Fibroblast of skin of left quadriceps (primary cell): ENCODE results near the gene ADK.
"Not testable (repeated sequence)": the region's sequence is repeated elsewhere in the genome, so short reads cannot be mapped to it uniquely, and the experiment has no call there.

ENCODE experiments used
- DNase-seq, 2 experiments: peaks; one replicate each; pipeline ENCODE4 v3.0.0-alpha.2; 2013; ENCODE audit warnings: low read depth in 2 of 2

The ADK gene

DNA sequence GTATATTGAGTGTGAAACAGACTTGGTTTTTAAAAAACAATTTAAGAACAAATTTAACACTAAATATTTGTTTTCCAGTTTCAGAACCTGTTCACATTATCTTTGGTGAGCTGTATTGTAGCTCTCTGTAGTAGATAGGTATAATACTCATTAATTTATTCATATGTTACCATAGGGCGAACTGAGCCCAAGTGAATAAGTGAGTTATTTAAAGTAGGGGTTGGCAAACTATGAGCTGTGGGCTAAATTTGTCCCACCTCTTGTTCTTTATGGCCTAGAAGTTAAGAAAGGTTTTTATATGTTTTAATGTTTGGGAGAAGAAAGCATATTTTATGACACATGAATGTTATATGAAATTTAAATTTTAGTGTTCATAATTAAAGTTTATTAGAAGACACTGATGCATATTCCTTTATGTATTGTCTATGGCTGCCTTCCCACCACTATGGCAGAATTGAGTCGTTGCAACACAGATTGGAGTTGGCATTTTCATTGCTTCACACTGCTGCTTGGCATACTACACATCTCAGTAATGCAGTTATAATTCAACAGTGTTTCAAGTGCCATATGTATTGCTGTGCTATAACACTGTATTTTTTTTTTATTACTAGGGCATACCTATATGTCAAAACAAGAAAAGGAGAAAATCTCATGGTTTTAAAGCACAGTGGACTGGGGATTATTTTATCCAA lies 146.5 kb downstream of the ADK start:
- no peak for DNase-seq

DNA sequence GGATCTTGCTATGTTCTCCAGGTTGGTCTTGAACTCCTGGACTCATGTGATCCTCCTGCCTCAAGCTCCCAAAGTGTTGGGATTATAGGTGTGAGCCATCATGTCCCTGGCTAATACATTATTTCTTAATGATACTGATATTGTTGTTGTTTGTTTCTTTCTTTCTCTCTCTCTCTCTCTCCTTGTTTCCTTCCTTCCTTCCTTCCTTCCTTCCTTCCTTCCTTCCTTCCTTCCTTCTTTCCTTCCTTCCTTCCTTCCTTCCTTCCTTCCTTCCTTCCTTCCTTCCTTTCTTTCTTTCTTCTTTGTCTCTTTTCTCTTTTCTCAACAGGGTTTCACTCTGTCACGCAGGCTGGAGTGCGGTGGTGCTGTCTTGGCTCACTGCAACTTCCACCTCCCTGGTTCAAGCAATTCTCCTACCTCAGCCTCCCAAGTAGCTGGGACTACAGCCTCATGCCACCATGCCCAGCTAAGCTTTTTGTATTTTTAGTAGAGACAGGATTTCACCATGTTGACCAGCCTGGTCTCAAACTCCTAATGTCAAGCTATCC lies 149.1 kb downstream of the ADK start:
- DNase-seq = not testable (repeated sequence)

DNA sequence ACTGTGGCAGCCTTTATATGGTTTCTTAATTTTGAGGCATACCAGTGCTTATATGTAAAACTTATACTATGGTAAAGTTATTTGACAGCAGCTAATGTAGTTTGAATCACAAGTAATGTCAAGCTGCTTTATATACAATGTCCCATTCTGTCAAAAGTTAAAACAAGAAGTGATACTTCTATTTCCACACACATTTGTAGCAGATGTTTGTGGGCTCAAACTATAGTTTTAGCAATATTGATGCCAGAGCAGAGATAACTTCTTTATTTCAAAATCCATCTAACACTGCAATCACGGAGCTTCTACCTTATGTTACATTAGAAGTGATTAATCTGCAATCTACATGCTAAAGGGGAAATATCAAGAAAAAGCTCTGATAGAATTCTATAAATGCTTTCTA lies 149.6 kb downstream of the ADK start:
- DNase-seq = no peak

DNA sequence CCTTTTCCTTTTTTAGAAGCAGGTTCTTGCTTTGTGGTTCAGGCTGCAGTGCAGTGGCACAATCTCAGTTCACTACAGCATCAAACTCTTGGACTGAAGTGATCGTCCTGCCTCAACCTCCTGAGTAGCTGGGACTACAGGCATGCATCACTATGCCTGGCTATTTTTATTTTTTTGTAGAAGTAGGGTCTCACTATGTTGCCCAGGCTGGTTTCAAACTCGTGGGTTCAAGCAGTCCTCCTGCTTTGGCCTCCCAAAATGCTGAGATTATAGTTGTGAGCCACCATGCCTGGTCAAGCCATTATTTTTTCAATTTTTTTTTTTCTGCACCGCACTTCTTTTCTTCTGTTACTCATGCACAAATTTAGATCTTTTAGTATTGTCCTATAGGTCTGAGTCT lies 154.7 kb downstream of the ADK start:
- no peak for DNase-seq

DNA sequence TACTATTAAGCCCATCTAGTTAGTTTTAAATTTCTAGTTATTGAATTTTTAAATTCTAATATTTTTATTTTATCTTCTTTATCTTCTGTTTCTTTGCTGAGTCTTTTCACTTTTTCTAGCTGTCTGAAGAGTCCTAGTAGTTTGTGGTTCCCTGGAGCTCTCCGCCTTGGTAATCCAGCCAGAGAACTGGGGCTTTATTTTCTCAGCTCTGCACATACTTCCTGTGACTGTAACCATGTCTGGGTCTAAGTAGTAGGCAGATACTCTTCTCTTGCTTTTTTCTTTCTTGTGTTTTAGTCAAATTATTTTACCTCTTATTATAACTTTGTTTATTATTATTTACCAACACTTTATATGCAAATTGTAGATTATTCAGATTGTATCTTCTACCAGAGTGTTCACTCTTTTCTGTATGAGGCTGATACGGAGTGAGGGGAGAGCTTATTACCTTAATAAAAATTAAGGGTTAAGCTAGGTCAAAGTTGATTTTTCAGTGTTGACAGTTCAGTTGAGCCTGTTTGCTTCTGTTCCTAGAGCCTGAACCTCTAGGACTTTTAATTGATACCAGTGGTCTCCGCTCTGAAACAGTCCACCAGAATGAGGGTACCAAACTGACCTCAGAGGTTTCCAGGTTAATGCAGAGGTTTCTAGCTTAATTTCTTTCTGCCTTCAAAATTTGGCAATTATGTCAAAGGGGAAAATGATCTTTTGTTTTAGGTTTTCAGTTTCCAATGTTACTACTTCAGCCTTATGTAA lies 155.4 kb downstream of the ADK start:
- no peak for DNase-seq

DNA sequence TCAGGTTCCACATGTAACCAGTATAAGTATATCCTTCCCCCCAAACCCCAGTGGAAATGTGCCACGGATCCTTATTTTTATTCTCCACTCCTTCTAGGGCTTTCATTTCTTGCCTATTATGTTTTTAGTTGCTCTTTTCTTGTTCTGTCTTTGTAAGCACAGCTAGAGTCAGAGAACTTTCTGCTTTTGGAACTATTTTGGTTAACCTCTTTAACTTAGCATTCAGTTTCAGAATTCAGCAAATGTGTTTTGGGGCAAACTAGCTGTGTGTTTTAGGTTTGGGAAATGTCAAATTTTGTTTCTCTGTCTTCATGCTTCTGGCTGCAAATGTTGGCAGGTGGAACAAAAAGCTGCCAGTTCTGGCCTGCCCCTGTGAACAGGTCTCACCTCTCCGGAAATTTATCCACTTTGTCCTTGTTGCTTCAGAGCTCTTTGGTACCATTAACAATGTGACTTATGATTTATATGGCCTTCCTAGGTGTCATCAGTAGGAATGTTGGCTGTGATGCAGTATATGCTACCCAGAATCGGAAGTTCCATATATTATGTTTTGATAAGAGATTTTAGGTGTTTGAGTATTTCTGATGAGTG lies 156.1 kb downstream of the ADK start:
- no peak for DNase-seq

DNA sequence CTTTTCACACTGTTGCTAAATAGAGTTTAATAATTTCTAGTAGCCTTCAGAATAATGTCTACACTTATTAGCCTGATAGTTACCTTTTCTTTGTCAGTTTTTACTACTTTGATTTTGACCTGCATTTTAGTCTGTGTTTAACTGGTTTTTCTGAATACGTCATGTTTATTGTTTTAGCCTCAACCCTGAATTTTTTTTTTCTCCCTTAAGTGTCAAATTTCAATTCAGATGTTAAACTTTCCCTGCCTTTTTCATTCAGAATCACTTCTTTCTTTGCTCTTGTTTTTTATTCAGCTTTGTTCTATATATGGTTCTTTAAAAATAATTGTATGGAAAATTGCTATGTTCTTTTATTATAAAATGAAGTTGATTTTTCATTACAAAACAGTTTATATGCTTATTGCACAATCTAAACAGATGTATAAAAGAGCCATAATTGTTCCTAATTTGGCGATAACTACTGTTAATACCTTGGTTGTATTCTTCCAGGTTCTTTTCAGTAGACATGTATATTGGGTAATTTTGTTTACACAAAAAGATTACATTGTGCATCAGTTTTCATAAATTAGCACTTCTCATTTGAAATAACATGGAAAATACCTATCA lies 159.7 kb downstream of the ADK start:
- no peak for DNase-seq

DNA sequence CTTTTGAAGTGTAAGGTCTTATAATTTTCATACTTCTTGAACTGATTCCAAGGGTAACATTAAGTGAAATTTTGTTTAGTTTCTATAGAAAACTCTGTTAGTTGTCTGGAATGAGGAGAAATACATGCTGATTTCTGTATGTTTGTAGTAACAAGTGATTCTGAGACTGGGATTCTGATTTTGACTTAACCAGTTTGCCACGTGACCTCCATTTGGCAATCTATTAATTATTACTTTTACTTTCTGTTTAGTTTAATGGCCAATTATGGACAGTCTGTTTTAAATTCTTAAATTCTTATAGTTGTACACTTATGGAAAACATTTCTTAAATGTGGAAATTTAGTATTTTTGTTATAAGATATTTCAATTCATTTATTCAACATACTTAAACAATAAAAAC lies 163.1 kb downstream of the ADK start:
- DNase-seq = no peak

DNA sequence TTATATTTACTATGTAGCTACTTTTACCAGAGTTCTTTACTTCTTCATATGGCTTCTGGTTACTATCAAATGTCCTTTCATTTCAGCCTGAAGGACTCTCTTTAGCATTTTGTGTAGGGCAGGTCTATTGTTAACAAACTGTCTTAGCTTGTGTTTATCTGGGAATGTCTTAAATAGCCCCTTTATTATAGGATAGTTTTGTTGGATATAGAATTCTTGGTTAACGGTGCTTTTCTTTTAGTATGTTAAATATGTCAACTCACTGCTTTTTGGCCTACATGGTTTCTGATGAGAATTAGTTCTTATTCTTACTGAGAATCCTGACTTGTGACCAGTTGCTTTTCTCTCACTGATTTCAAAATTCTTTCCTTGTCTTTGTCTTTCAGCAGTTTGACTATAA lies 169.0 kb downstream of the ADK start:
- no peak for DNase-seq

DNA sequence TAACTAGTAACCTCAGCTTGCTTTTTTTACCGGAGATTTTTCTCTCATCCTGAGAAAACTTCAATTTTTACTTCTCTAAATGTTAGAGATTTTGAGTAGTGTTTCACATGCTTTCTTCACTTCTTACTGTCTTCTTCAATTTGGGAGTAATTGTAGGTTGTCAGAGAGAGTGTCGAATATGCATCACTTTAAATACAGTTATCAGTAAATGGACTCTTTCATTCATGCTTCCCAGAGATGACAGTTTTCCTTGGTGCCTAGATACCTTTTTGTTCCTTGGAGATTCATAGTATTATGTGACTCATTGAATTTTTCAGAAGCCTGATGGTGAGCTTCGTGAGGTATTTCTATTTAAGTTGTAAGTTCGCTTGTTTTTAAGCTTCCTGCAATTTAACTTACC lies 169.7 kb downstream of the ADK start:
- DNase-seq = no peak

DNA sequence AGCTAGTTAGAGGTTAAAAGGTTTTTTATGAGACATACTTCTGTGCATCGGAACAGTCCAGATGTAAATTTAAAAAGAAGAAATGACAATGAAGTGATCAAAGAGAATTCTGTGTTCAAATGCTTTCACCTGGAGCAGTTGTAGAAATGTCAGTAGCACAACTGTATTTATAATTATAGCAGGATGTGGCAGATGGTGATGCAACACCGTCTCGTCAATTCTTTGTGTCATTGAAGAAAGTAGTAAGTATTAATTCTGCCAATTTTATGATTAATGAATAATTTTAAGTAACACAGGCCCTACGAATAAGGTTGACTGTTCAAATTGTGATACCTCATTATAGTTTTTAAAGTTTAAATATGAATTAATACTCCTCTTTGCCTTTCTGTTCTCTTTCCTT lies 171.1 kb downstream of the ADK start:
- no peak for DNase-seq

DNA sequence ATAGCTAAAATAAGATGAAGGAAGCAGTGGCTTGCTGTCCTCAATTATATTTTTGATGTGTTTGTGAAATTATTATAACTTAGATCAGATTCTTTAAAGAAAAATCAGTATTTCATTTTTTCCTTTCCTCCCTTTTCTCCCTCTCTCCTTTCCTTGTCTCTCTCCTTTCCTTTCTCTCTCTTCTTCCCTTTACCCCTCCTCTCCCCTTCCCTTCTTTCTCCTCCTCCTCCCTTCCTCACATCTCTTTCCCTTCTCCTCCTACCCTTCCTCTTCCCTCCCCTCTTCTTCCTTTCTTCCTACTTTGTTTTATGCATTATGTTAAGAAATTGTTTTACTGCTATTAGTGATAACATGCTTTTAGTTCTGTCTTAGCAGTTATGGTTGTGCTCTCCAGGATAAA lies 171.5 kb downstream of the ADK start:
- no peak for DNase-seq

DNA sequence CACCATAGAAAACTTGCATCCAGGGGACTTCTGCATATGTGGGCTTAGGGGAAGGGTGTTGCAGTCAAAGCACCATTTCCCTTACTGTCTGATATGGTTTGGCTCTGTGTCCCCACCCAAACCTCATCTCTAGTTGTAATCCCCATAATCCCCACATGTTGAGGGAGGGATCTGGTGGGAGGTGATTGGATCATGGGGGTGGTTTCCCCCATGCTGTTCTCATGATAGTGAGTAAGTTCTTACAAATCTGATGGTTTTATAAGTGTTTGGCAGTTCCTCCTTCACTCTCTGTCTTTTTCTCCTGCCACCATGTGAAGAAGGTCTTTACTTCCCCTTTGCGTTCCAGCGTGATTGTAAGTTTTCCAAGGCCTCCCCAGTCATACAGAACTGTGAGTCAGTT lies 177.4 kb downstream of the ADK start:
- DNase-seq = no peak

DNA sequence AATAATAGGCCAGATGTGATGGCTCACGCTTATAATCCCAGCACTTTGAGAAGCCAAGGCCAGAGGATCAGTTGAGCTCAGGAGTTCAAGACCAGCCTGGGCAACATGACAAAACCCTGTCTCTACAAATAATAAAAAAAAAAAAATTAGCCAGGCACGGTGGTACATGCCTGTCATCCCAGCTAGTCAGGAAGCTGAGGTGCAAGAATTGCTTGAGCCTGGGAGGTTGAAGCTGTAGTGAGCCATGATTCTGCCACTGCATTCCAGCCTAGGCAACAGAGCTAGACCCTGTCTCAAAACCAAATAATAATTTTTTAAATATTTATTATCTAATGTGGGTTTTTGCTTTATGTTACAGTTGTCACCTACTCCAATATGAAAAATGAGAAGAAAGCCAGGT lies 178.9 kb downstream of the ADK start:
- DNase-seq = no peak

DNA sequence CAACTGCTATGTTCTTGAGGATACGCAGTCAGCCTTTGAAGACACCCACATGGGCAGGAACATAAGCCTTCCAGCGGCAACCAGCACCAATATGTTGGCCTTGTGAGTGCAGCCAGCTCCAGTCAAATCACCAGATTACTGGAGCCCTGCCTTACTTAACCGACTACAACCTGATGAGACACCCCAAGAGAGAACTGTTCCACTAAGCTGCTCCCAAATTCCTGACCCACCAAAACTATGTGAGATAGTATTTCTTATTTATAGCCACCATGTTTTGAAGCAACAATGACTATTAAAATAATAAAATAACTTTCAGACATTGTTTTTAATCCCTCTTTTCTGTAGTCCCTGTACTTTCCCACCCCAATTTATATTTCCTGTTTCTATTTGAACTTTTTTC lies 179.6 kb downstream of the ADK start:
- no peak for DNase-seq

DNA sequence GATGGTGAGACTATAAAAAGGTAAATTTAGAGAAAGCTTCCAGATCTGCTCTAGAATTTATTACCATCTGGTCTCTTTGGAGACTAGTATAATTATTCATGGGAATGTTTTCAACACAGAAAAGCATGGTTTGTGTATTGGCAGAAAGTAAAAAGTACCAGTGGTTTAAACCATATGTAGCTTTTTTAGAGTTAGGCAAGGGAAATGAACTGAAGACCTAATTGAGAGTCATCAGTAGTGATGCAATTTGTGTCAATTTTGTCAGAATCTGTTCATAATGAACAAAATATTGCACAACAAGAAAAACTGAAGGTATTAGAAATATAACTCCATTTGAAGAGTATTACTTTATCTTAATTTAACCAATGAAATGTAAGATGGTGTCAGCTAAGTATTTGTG lies 181.4 kb downstream of the ADK start:
- DNase-seq = peak; percentile 84 to 87

DNA sequence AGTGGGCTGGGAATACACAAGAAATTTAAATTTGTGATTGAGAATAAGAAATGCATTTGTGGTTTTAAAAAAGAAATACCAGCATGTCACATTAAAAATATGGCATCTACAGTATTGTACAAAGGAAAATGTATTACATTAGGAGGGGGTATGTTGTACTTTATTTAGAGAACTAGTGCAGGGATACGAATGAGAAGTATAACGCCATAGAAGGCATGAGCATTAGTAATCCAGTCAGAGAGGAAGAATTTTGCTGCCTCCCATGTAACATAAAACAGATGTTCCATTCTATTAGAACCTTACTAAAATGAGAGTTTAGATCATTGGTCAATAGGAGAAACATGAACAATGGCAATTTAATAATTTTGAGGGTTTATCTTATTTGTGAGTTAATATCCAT lies 182.2 kb downstream of the ADK start:
- DNase-seq = peak; percentile 92 to 93

DNA sequence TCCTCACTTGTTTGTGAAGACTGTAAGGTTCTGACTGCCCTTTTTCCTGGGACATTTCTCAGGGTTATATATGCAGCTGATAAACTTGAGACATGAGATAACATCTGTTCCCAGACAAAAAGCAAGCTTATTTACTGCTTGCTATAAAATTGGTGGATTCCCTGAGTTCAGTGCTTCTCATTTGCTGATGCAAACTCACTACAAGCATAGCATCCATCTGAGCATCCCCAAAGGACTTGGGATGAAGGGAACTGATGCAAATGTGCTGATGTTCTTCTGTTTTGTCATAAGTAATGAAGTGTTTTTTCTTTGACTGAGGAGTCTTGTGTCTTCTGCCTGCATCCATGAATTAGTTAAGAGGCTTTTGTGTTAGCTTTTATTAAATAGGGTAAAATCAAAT lies 183.2 kb downstream of the ADK start:
- no peak for DNase-seq

DNA sequence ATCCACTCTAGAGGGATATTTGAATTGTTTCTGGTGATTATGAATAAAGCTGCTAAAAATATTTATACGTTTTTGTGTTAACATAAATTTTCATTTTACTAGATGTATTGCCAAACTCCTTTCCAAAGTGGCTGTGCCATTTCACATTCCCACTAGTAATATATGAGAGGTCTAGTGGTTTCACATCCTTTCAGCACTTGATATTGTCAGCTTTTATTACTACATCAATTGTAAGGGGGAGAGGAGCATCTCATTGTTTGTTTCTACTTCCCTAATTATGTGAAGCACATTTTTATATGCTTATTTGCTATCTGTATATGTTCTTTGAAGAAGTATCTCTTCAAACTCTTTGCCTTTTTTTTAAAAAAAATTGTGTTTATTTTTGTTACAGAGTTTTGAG lies 184.5 kb downstream of the ADK start:
- no peak for DNase-seq

DNA sequence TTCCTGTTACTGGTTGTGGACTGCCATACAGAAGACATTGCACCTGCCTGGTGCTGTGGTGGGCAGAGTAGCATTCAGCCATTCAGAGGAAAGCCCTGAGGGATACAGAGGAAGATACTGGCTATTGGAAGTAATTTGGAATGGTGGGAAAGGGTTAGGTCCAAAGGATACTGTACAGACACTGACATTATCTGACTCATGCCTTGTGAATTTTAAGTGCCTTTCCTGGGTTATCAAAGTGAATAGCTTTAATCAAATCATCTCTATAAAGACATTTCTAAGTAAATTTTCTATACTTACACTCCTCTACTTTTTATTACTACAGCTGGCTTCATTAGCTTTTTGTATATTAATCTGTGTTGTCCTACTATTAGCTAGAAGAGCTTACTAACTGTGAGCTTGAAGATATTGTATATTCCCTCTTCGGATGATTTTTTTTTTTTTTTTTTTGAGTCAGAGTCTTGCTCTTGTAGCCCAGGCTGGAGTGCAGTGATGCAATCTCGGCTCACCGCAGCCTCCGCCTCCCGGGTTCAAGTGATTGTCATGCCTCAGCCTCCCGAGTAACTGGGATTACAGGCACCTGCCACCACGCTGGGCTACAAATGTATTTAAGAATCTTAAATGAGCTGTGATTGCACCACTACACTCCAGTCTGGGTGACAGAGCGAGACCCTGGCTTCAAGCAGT lies 186.5 kb downstream of the ADK start:
- no peak for DNase-seq

DNA sequence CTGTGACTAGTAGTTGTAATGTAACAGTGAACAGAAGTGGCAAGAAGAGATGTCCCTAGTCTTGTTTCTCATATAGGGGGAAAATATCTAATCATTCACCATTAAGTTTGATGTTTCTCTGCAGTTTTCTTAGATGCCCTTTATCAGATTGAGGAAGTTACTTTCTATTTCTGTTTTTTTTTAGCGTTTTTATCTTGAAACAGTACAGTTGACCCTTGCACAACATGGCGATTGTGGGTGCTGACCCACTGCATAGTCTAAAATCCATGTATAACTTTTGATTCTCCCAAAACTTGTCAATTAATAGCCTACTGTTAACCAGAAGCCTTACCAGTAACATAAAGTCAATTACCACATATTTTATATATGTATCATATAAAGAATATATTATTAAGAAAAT lies 192.0 kb downstream of the ADK start:
- DNase-seq = no peak

DNA sequence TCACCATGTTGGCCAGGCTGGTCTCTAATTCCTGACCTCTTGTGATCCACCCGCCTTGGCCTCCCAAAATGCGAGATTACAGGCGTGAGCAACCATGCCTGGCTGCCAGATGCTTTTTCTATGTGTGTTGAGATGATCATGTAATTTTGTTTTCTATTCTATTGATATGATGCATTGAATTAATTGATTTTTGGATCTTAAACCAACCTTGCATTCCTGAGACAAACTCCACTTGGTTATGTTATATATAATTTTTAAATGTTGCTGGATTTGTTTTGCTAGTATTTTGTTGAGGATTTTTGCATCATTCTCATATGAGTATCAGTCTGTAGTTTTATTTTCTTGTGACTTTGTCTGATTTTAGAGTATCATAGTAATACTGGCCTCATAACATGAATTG lies 192.8 kb downstream of the ADK start:
- no peak for DNase-seq
